Activated naive CD8-positive, alpha-beta T cell treated with anti-CD3 and anti-CD28 coated beads, Interleukin-2, amount 10 ng/mL, durations not matched to agents 7 days and 5 days (primary cell): ENCODE results near the gene RB1. TPM values are rescaled to one million over a fixed set of nuclear protein-coding genes. Genes with fewer than 3 reads are reported as not detected.

ENCODE experiments used
- ATAC-seq: fragments of 150-1000 bp; cut with Tn5 transposase; one replicate; pipeline ENCODE4 v1.10.0; 2021; ENCODE audit warnings: low read depth, moderate library complexity
- POLR2A ChIA-PET: fragments of 350-600 bp; sonication (Branson Sonifier 250); formaldehyde crosslinking; loops from one replicate; lab custom pipeline; 2021; ENCODE audit warnings: antibody characterized with exemption; lab: Charles Lee
- DNase-seq: peaks from one replicate; pipeline ENCODE4 v3.0.0; 2021
- H3K27ac Mint-ChIP-seq: one replicate; pipeline ENCODE4 v1.8.0; 2022; ENCODE audit warnings: mild to moderate bottlenecking, mixed read lengths
- H3K27me3 Mint-ChIP-seq: one replicate; pipeline ENCODE4 v1.8.0; 2022; ENCODE audit warnings: mild to moderate bottlenecking, moderate library complexity, mixed read lengths
- H3K36me3 Mint-ChIP-seq: one replicate; pipeline ENCODE4 v1.8.0; 2021; ENCODE audit warnings: mild to moderate bottlenecking, mixed read lengths
- H3K4me1 Mint-ChIP-seq: one replicate; pipeline ENCODE4 v1.8.0; 2021; ENCODE audit warnings: mixed read lengths
- H3K4me3 Mint-ChIP-seq: one replicate; pipeline ENCODE4 v1.8.0; 2022; ENCODE audit warnings: mild to moderate bottlenecking, moderate library complexity, mixed read lengths
- H3K9me3 Mint-ChIP-seq: one replicate; pipeline ENCODE4 v1.8.0; 2021; ENCODE audit warnings: mixed read lengths
- total RNA-seq, 2 experiments: library from RNA; stranded (reverse); gene quantifications; one replicate each; pipeline ENCODE4 v1.2.3, GENCODE V29; 2021

Gene RB1
- total RNA-seq, 2 experiments from 2014 or later, result 40.6 to 42.4 TPM

DNA sequence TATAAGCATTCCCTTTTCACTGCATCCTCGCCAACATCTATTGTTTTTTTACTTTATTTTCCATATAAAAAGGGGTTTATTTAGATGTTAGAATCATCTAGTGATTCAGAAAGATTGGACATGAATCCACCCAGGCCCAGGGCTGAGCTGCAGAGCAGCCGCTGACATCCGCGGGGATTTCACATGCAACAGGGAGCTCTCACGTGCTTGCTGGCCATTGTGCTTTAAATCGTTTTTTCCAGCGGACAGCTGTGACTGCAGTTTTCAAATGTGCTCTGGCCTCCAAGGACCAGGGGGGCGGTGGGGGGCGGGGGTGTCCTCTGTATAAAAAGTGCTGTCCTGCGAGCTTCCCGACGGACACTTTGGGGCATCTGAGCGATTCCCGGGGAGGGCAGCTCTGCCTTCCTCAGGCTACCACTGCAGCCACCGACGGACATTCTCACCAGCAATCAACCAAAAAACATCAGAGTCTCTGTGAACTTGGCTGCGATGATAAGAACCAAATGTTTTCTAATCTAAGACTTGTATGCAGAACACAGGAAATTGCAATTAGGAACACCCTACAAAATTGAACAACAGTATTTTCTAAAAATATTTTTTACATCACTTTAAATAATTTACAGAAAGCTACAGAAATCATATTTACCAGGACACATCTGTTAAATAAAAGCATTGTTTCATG lies 12.6 kb downstream of the RB1 start:
- H3K4me3 Mint-ChIP-seq, result no peak overlapping the region
- ATAC-seq (no peak), DNase-seq (no peak)
- POLR2A ChIA-PET, result no interaction called here
- H3K27me3 Mint-ChIP-seq, result no peaks in the 10 kb centered on the region
- peaks cover 25% of the 10 kb centered on the region for H3K4me1 Mint-ChIP-seq
- no peak overlapping the region for H3K27ac Mint-ChIP-seq
- peaks cover 3% of the 10 kb centered on the region for H3K9me3 Mint-ChIP-seq
- H3K36me3 Mint-ChIP-seq, result peaks cover 70% of the 10 kb centered on the region

GRCh38 chr13:48316826-48317510 lies 13.4 kb downstream of the RB1 start:
- H3K4me1 Mint-ChIP-seq, result peaks cover 28% of the 10 kb centered on the region
- no peak overlapping the region for H3K4me3 Mint-ChIP-seq
- peaks cover 7% of the 10 kb centered on the region for H3K9me3 Mint-ChIP-seq
- ATAC-seq (no peak), DNase-seq (no peak)
- no peaks in the 10 kb centered on the region for H3K27me3 Mint-ChIP-seq
- H3K27ac Mint-ChIP-seq, result no peak overlapping the region
- POLR2A ChIA-PET, result no interaction called here
- H3K36me3 Mint-ChIP-seq, result peaks cover 73% of the 10 kb centered on the region

DNA sequence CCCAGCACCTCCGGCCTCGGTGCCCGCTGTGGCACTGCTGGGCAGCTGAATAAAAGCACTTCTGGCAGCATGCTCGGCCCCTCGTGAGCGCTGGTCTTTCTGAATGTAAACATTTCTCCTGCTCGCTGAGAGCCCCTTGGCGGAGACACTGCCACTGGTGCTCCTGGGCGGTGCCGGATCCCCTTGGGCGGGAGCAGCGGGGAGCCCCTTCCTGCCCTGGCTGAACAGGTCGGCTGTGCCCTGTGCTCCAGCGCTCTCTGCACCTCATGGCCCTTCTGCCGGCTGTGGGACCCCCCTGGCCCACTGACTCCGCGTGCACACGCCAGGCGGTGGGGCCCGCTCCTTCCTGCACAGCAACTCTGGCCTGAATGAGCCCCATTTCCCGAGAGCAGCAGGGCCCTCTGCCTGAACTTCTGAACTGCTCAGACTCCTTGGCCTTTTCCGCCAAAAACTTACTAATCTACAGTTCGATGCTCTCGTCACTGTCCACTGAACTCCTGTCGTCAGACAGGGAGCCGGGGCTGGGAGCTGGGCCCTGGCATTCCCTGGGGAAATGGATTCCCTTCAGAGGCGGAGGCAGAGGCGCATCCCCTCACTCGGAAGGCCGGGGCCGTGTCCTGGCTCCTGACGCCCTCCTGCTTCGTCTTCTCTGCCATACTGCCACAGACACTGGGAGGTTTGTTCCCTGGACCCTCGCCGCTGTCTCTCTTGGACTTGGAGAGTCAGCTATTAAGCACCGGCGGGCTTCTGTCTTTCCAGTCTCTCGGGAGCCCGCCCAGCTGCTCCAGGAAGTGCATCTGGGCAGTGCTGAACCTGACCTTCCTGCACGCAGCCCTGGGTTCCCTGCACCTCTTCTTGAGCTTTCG lies 14.2 kb downstream of the RB1 start:
- ATAC-seq (no peak), DNase-seq (no peak)
- no peaks in the 10 kb centered on the region for H3K27me3 Mint-ChIP-seq
- POLR2A ChIA-PET, result interaction anchor here (1.4 kb wide), 1 partner anchor 85 kb away, joined by 3 read pairs; the partner anchor contains the start of gene ITM2B
- peak overlapping the region; percentile 15 for H3K27ac Mint-ChIP-seq
- peaks cover 74% of the 10 kb centered on the region for H3K36me3 Mint-ChIP-seq
- peaks cover 11% of the 10 kb centered on the region for H3K9me3 Mint-ChIP-seq
- H3K4me3 Mint-ChIP-seq, result no peak overlapping the region
- H3K4me1 Mint-ChIP-seq, result peaks cover 25% of the 10 kb centered on the region

GRCh38 chr13:48318377-48318811 lies 14.8 kb downstream of the RB1 start:
- peak overlapping the region; percentile 77 for H3K4me3 Mint-ChIP-seq
- H3K27ac Mint-ChIP-seq, result peak overlapping the region; percentile 75
- no peak for ATAC-seq
- H3K4me1 Mint-ChIP-seq, result peaks cover 21% of the 10 kb centered on the region
- no peak for DNase-seq
- POLR2A ChIA-PET, result interaction anchor here (1.4 kb wide), 1 partner anchor 85 kb away, joined by 3 read pairs; the partner anchor contains the start of gene ITM2B
- H3K27me3 Mint-ChIP-seq, result no peaks in the 10 kb centered on the region
- H3K36me3 Mint-ChIP-seq, result peaks cover 71% of the 10 kb centered on the region
- H3K9me3 Mint-ChIP-seq, result peaks cover 11% of the 10 kb centered on the region

GRCh38 chr13:48318821-48319511 lies 15.4 kb downstream of the RB1 start:
- peak; percentile 44 for DNase-seq
- H3K27ac Mint-ChIP-seq, result peak overlapping the region; percentile 75
- H3K4me3 Mint-ChIP-seq, result peak overlapping the region; percentile 77
- peaks cover 9% of the 10 kb centered on the region for H3K9me3 Mint-ChIP-seq
- peaks cover 21% of the 10 kb centered on the region for H3K4me1 Mint-ChIP-seq
- POLR2A ChIA-PET, result interaction anchor here (1.4 kb wide), 1 partner anchor 86 kb away, joined by 3 read pairs; the partner anchor contains the start of gene ITM2B
- peak; percentile 51 for ATAC-seq
- peaks cover 70% of the 10 kb centered on the region for H3K36me3 Mint-ChIP-seq
- no peaks in the 10 kb centered on the region for H3K27me3 Mint-ChIP-seq

DNA sequence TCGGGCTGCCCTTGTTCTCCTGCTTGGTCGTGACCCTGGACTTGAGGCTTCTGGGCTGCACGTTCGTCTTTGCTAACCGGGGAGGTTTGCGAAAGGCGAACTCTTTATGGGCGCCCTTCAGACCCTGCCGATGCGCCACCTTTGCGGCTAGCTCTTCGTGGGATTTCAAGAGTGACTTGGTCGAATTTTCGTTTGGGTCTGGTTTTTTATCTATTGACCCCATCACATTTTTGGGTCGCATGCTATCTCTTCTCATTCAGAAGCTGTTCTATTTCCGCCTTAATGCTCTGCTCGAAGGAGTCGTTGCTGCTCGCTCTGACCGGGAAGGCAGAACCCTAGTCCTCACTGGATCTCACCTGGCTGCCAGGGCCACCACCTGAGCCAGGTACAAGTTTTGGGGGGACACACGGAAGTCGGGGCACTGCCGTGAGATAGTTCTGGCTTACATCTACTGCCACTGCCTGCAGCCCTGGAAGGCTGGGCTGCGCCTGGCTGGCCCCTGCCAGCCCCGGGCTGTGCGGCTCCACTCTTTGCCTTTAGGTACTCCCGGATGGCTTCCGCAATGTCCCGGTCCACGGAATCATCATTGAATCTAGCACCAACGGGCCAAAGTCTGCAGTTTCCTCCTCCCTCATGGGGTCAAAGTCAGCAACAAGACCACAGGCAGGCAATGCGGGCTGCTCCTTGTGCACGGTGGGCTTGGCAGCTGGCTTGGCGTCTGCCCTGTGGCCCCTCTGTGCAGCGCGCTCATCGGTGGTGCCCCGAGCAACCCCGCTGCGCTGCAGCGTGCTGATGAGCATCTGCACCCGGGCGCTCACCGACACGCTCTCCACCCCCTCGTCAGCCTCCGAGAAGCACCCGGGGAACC lies 16.2 kb downstream of the RB1 start:
- Mint-ChIP-seq H3K27ac (peak overlapping the region; percentile 75), H3K9me3 (peaks cover 8% of the 10 kb centered on the region), H3K36me3 (peaks cover 71% of the 10 kb centered on the region), H3K4me1 (peaks cover 21% of the 10 kb centered on the region), H3K4me3 (peak overlapping the region; percentile 77), H3K27me3 (no peaks in the 10 kb centered on the region)
- ATAC-seq (peak; percentile 46), DNase-seq (peak; percentile 44)
- POLR2A ChIA-PET, result interaction anchor here (0.7 to 1.2 kb wide), 3 partner anchors 16 to 429 kb away, joined by 3 to 4 read pairs (median 3); no protein-coding TSS in a partner anchor

- DNase-seq (no peak), ATAC-seq (no peak)
- H3K36me3 Mint-ChIP-seq, result peaks cover 72% of the 10 kb centered on the region
- H3K4me1 Mint-ChIP-seq, result peaks cover 23% of the 10 kb centered on the region
- peaks cover 8% of the 10 kb centered on the region for H3K9me3 Mint-ChIP-seq
- peak overlapping the region; percentile 77 for H3K4me3 Mint-ChIP-seq
- no peaks in the 10 kb centered on the region for H3K27me3 Mint-ChIP-seq
- POLR2A ChIA-PET, result interaction anchor here (0.7 to 1.2 kb wide), 3 partner anchors 15 to 430 kb away, joined by 3 to 4 read pairs (median 3); no protein-coding TSS in a partner anchor
- peak overlapping the region; percentile 75 for H3K27ac Mint-ChIP-seq
Measured at GRCh38 chr13:48320399-48320790, 16.8 kb downstream of the RB1 start.

DNA sequence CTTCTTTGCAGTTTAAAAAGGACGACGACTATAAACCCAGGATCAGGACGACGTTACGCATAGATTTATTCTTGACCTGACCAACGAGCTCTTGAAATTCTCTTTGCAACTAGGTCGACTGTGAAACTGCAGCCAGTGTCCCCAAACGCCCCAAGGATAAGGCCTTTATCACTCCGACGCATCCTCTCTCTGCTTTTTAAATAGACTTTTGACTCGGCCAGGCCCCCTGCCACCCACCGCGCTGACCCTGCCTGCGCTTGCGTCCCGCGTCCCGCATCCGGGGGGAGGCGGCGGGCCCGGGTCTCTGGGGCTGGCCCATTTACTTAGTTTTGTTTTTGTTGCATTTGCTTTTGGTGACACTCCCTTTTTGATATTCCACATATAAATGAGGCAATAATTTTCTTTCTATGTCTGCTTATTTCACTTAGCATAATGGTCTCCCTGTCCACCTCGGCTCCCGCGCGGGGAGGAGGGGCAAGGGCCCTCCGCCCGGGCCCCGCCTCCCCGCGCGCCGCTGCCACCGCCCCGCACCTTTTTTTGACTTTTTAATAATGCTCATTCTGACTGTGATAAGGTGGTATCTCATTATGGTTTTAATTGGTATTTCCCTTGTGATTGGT lies 17.4 kb downstream of the RB1 start:
- no peak for DNase-seq
- Mint-ChIP-seq H3K4me1 (peaks cover 22% of the 10 kb centered on the region), H3K4me3 (peak overlapping the region; percentile 77), H3K9me3 (peaks cover 8% of the 10 kb centered on the region), H3K36me3 (peaks cover 70% of the 10 kb centered on the region), H3K27me3 (no peaks in the 10 kb centered on the region), H3K27ac (peak overlapping the region; percentile 79)
- POLR2A ChIA-PET, result interaction anchor here (0.7 to 1.2 kb wide), 4 partner anchors 15 to 431 kb away, joined by 3 to 4 read pairs (median 4); no protein-coding TSS in a partner anchor
- no peak for ATAC-seq

- no peak overlapping the region for H3K27ac Mint-ChIP-seq
- peaks cover 22% of the 10 kb centered on the region for H3K4me1 Mint-ChIP-seq
- H3K27me3 Mint-ChIP-seq, result no peaks in the 10 kb centered on the region
- no peak for ATAC-seq
- H3K4me3 Mint-ChIP-seq, result no peak overlapping the region
- peaks cover 8% of the 10 kb centered on the region for H3K9me3 Mint-ChIP-seq
- peaks cover 67% of the 10 kb centered on the region for H3K36me3 Mint-ChIP-seq
- DNase-seq, result no peak
- POLR2A ChIA-PET, result no interaction called here
Measured at GRCh38 chr13:48322294-48322693, 18.7 kb downstream of the RB1 start.

DNA sequence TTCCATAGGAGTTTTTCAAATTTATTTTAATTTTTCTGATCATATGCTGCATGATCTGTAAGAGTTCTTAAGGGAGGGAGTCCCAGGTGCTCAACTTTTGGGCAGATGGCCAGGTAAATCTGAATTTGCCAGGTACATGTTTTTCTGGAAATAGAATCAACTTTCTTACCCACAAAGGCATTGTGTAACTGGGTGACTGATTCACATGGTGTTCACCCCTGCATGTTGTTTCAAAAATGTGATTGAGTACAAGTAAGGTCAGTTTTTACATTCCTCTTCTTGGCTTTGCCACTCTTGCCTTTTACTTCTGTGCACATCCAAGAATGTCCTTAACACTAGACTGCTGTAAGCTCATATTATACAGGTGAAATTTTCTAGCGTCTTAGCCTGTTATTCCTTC lies 30.4 kb downstream of the RB1 start:
- Mint-ChIP-seq H3K4me1 (peaks cover 24% of the 10 kb centered on the region), H3K36me3 (peaks cover 48% of the 10 kb centered on the region), H3K4me3 (no peak overlapping the region), H3K27me3 (no peaks in the 10 kb centered on the region), H3K27ac (no peak overlapping the region), H3K9me3 (peaks cover 8% of the 10 kb centered on the region)
- POLR2A ChIA-PET, result interaction anchor here (1.4 kb wide), 1 partner anchor 246 kb away, joined by 5 read pairs; no protein-coding TSS in a partner anchor
- no peak for ATAC-seq
- DNase-seq, result no peak

GRCh38 chr13:48334534-48335127 lies 31.1 kb downstream of the RB1 start:
- no peak overlapping the region for H3K27ac Mint-ChIP-seq
- peaks cover 24% of the 10 kb centered on the region for H3K4me1 Mint-ChIP-seq
- POLR2A ChIA-PET, result interaction anchor here (1.1 to 1.4 kb wide), 2 partner anchors 245 to 247 kb away, joined by 3 to 5 read pairs; no protein-coding TSS in a partner anchor
- H3K9me3 Mint-ChIP-seq, result peaks cover 8% of the 10 kb centered on the region
- peak; percentile 58 for ATAC-seq
- H3K36me3 Mint-ChIP-seq, result peaks cover 48% of the 10 kb centered on the region
- no peaks in the 10 kb centered on the region for H3K27me3 Mint-ChIP-seq
- DNase-seq, result no peak
- H3K4me3 Mint-ChIP-seq, result no peak overlapping the region
